Chondrocyte (in vitro differentiated cells): ENCODE results near the gene CTSH. TPM values are rescaled to one million over a fixed set of nuclear protein-coding genes. Genes with fewer than 3 reads are reported as not detected.
"Not testable (repeated sequence)": the region's sequence is repeated elsewhere in the genome, so short reads cannot be mapped to it uniquely, and the experiment has no call there.

Experiments used
- DNase-seq: peaks from one replicate; pipeline ENCODE4 v3.0.0; 2021; ENCODE audit warnings: mixed read lengths, low spot score
- H3K27ac Mint-ChIP-seq: one replicate; pipeline ENCODE4 v1.8.0; 2021; ENCODE audit warnings: mild to moderate bottlenecking, moderate library complexity, mixed read lengths; ENCODE audit not compliant: unreplicated experiment
- H3K27me3 Mint-ChIP-seq: 2 replicates; pipeline ENCODE4 v1.8.0; 2021; ENCODE audit warnings: low read depth, mixed read lengths
- H3K36me3 Mint-ChIP-seq: 2 replicates; pipeline ENCODE4 v1.8.0; 2021; ENCODE audit warnings: low read depth, mixed read lengths
- H3K4me1 Mint-ChIP-seq: 2 replicates; pipeline ENCODE4 v1.8.0; 2021; ENCODE audit warnings: low read depth, mild to moderate bottlenecking, mixed read lengths
- H3K4me3 Mint-ChIP-seq: one replicate; pipeline ENCODE4 v1.8.0; 2021; ENCODE audit warnings: mild to moderate bottlenecking, moderate library complexity, mixed read lengths; ENCODE audit not compliant: unreplicated experiment
- H3K9me3 Mint-ChIP-seq: 2 replicates; pipeline ENCODE4 v1.8.0; 2021; ENCODE audit warnings: low read depth, mixed read lengths
- CTCF ChIP-seq: fragments of 200-600 bp; sonication (generic); IDR thresholded peaks from 2 replicates; pipeline ENCODE4 v1.5.0; 2021; ENCODE audit warnings: antibody characterized with exemption, mild to moderate bottlenecking, moderate library complexity
- total RNA-seq: library from RNA; stranded (reverse); gene quantifications from 3 replicates; pipeline ENCODE4 v1.2.1, GENCODE V29; 2021

CTSH gene
- total RNA-seq, 1 donor from 2014 or later = 22.5 TPM

- Mint-ChIP-seq H3K9me3 (no peaks in the 10 kb centered on the region), H3K27ac (peak overlapping the region; percentile 69), H3K27me3 (no peaks in the 10 kb centered on the region), H3K4me1 (peaks cover 55% of the 10 kb centered on the region), H3K36me3 (peaks cover 60% of the 10 kb centered on the region), H3K4me3 (no peak overlapping the region)
- TF ChIP-seq CTCF = no peak
- no peak for DNase-seq
Observed at GRCh38 chr15:78906316-78906620, 38.6 kb downstream of the CTSH start.

GRCh38 chr15:78904599-78905358 lies 40.1 kb downstream of the CTSH start:
- H3K9me3 Mint-ChIP-seq = no peaks in the 10 kb centered on the region
- peak overlapping the region; percentile 39 for H3K27ac Mint-ChIP-seq
- no peaks in the 10 kb centered on the region for H3K27me3 Mint-ChIP-seq
- H3K36me3 Mint-ChIP-seq = peaks cover 57% of the 10 kb centered on the region
- H3K4me3 Mint-ChIP-seq = no peak overlapping the region
- peaks cover 52% of the 10 kb centered on the region for H3K4me1 Mint-ChIP-seq
- DNase-seq = no peak
- no peak for TF ChIP-seq CTCF

- Mint-ChIP-seq H3K36me3 (peaks cover 59% of the 10 kb centered on the region), H3K4me1 (peaks cover 50% of the 10 kb centered on the region), H3K27ac (peak overlapping the region; percentile 83)
- H3K4me3 Mint-ChIP-seq, DNase-seq, H3K9me3 Mint-ChIP-seq, H3K27me3 Mint-ChIP-seq: not testable (repeated sequence)
Observed at GRCh38 chr15:78902281-78903032, 42.4 kb downstream of the CTSH start.

- not testable (repeated sequence) for H3K27me3 Mint-ChIP-seq, H3K9me3 Mint-ChIP-seq, H3K4me3 Mint-ChIP-seq, DNase-seq, H3K27ac Mint-ChIP-seq
- Mint-ChIP-seq H3K4me1 (peaks cover 39% of the 10 kb centered on the region), H3K36me3 (peaks cover 56% of the 10 kb centered on the region)
Observed at GRCh38 chr15:78900819-78901533, 43.9 kb downstream of the CTSH start.

GRCh38 chr15:78898540-78898939 lies 46.3 kb downstream of the CTSH start:
- Mint-ChIP-seq H3K36me3 (peaks cover 52% of the 10 kb centered on the region), H3K4me1 (peaks cover 25% of the 10 kb centered on the region), H3K27ac (peak overlapping the region; percentile 69), H3K27me3 (no peaks in the 10 kb centered on the region), H3K4me3 (no peak overlapping the region), H3K9me3 (no peaks in the 10 kb centered on the region)
- DNase-seq = no peak
- no peak for TF ChIP-seq CTCF

GRCh38 chr15:78895471-78895870 lies 49.4 kb downstream of the CTSH start:
- no peak for DNase-seq
- peaks cover 57% of the 10 kb centered on the region for H3K36me3 Mint-ChIP-seq
- peaks cover 23% of the 10 kb centered on the region for H3K4me1 Mint-ChIP-seq
- H3K27ac Mint-ChIP-seq = no peak overlapping the region
- no peak for TF ChIP-seq CTCF
- no peaks in the 10 kb centered on the region for H3K27me3 Mint-ChIP-seq
- H3K9me3 Mint-ChIP-seq = no peaks in the 10 kb centered on the region
- H3K4me3 Mint-ChIP-seq = no peak overlapping the region
